Medulla oblongata (tissue), 1 donor: ENCODE results near the gene ALDH1A1.
A peak's percentile ranks its signal among the peaks of the same experiment; 100 is the strongest.

Experiments
- DNase-seq: peaks from one replicate; pipeline ENCODE4 v3.0.0-alpha.2; 2015; ENCODE audit errors: extremely low spot score

The ALDH1A1 gene

DNA sequence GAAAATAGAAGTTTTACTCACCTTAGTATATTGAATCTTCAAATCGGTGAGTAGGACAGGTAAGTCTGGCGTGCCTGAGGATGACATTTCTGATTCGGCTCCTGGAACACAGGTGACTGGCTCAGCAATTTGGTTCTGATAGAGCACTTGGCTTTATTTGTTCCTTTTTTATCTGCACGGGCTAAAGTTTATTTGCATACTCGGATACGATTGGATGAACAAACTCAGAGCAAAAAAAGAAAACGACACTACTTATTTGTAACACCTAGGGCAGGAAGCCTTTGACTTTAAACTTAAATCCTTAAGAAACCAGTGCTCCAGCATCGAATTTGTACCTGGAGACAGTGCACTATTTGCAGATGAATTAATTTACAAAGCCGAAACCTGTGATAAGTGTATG lies at the start of gene ALDH1A1:
TSS of gene ALDH1A1 (minus strand) at position 140 of the 400 bp plus-strand sequence. CDS start at position 87, 53 bp downstream.
- DNase-seq: peak; percentile 39

- no peak for DNase-seq
These were observed 49.0 kb upstream of the ALDH1A1 start for GRCh38 chr9:73001860-73002259.

GRCh38 chr9:72998363-72998762 lies 45.5 kb upstream of the ALDH1A1 start:
- DNase-seq: no peak

DNA sequence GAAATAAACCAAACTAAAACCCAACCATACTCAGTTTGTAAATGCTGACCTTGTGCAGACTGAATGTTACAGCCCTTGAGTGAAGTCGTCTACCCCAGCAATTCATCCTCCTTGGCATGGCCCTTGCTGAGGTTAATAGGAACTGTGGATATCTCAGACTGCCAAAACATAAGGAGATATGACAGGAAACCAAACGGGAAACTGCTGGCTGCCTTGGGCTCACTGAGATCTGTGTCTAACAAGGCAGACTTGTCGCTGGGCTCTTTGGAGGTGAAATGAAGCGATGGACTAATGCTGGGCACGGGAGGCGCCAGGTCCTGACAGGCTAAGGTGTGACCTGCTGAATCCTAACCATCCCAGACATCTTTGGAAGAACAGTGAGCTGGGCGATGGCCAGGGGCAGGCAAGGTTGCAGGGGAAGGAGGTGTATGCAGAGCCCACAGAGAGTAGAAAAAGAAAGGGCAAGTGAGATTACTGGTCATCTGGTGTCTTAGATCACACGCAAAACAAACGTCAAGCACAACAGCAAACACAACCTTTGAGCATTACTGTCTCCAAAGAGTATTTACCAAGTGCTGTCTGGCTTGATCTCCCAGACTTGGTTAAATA lies 44.6 kb upstream of the ALDH1A1 start:
- DNase-seq: no peak

GRCh38 chr9:72996684-72997314 lies 43.9 kb upstream of the ALDH1A1 start:
- DNase-seq: no peak

DNA sequence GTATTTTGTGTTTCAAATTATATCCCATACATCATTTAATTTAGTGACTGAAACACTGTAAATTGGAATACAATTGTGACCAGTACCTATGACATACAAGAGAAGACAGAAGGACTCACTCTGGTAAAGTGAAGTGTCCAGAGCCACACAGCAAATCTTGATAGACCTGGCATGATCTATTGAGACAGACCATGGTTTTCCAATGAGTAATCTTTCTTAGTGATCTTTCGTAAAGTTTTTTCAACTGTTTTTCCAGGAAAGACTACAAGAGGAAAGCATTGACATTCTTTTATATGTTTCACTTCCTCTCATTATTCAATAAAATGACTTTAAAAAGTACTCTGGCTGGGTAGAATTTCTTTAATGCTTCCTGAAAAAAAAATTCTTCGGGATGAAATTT lies 43.3 kb upstream of the ALDH1A1 start:
- no peak for DNase-seq

- no peak for DNase-seq
These were observed 42.5 kb upstream of the ALDH1A1 start for GRCh38 chr9:72995131-72996024.

DNA sequence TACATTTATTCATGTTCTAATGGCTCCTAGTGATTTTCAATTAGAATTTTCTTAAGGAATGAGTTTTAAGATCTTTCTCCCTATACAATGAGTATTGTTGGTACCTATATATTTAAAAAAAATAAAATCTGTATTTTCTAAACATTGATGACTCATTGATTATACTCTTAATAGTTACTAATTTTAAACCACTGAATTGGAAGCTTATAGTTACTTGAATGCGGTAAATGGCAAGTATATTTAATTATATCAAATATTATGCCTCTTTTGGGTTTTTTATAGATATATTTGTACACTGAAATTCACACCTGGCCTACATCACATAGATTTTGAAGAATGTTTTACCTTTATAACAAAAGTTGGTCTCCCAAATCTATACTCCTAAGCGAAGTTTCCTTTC lies 38.9 kb upstream of the ALDH1A1 start:
- DNase-seq: no peak

- no peak for DNase-seq
These were observed 37.7 kb upstream of the ALDH1A1 start for GRCh38 chr9:72990397-72991182.

GRCh38 chr9:72986522-72987116 lies 33.8 kb upstream of the ALDH1A1 start:
- no peak for DNase-seq

GRCh38 chr9:72985746-72986145 lies 32.9 kb upstream of the ALDH1A1 start:
- no peak for DNase-seq

DNA sequence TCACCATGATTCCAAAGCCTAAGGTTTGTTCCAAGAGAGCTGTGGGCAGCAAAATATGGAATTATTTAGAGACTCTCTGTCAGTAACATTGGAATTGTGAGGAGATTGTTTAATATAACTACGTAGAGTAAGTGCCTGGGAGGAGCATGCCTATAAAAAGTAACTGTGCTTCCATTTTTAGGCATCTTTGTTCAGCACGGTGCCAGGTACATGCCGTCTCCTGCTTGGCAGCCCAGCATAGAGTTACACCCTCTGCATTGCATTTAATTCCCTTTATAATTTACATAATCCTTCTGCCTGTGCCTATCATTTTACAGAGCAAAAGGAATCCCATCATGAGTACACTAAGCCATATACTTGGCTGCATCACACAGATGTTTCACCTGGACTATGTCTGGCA lies 32.1 kb upstream of the ALDH1A1 start:
- no peak for DNase-seq

GRCh38 chr9:72984226-72984947 lies 31.5 kb upstream of the ALDH1A1 start:
- DNase-seq: no peak

DNA sequence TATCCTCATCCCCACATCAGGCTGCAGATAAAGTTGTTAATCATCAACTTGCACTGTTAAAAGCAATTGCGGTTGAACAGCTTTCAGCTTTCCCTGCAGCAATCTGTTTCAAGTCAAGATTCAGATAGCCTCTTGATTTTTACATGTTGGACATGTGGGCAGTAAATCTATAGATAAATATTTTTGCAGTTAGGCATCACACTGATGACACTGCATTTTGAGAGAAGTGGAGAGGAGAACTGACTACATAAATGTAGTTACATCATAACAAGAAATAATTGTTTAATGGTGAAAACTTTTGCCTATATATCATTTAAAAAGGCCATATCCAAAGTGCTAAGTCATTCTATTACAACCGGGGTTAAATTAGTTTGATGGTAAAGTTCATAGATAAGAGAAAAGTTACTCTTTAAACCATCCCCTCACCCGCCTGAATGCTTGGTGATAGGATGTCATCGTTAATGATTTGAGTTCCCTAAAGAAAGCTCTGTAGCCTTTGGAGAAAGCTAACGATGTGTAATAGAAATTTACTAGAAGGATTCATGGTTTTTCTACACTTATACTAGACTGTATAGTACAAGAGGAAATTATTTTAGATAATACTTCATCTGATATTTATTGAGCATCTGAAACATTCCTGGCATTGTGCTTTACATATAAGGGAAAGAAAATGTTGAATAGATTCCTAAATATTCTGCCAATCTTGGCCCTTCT lies 30.8 kb upstream of the ALDH1A1 start:
- DNase-seq: no peak

DNA sequence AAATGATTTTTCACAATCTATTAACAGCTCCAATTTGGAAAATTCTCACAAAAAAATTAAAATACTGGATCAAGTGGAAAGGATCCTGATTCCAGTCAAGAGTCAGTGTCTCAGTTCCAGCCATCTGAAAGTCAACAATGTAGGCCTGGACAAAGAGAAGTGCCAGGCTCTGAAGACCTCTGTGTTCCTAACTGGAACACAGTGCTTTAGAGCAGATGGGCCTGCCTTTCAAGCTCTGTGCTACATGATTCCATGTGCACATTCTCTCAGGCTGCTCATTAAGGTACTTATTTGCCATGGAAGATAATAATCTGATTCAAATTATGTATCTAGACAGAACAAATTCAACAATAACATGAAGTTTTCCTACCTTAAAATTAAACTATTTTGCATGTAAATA lies 30.2 kb upstream of the ALDH1A1 start:
- no peak for DNase-seq

- DNase-seq: no peak
These were observed 29.4 kb upstream of the ALDH1A1 start for GRCh38 chr9:72982146-72982799.

GRCh38 chr9:72981433-72981832 lies 28.6 kb upstream of the ALDH1A1 start:
- DNase-seq: no peak

GRCh38 chr9:72980600-72981265 lies 27.9 kb upstream of the ALDH1A1 start:
- no peak for DNase-seq

DNA sequence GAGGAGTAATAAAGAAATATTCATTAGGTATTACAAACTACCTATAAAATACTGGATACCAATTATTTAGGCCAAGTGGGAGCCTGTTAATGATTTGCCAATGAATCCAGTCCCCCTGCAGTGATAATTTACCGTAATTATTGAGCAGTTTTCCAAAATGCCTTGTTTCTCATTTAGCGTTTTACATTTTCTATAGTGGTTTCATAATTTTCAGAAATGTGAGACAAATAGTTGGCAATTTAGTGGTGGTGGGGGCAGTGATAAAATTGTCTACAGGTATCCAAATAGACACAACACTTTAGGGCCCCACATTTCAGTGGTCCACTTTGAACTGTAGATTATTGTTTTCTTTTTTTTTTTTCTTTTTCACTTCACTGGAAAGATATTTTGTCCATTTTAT lies 27.3 kb upstream of the ALDH1A1 start:
- no peak for DNase-seq
